HG03103 (cell line): ENCODE data around the gene SEC14L6.
"Not testable (repeated sequence)": the region's sequence is repeated elsewhere in the genome, so short reads cannot be mapped to it uniquely, and the experiment has no call there.

ENCODE experiments used
- ATAC-seq: cut with Tn5 transposase; IDR thresholded peaks from one replicate; pipeline ENCODE4 v1.9.1; 2021; ENCODE audit warnings: low read depth; ENCODE audit not compliant: unreplicated experiment

Gene SEC14L6

GRCh38 chr22:30541511-30541910 is 5.0 kb downstream of the SEC14L6 start:
- not testable (repeated sequence) for ATAC-seq

DNA sequence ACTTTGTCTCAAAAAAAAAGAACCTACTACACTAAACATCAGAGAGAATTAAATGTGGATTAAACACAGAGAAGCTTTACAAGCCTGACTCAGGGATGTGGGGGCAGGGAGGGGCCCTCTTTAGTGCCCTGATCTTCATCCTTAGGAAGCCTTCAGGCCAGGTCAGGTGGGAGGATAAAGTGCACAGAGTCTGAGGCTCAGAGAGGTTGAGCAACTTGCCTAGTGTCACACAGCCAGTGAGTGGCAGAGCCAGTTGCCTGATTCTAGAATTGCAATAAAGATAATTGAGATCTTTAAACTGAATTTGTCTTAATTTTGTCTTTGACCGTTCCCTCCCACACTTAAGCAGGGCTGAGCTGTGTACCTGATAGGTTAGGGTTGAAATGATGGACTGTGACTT is 7.2 kb downstream of the SEC14L6 start:
- no peak for ATAC-seq

GRCh38 chr22:30538280-30538679 is 8.3 kb downstream of the SEC14L6 start:
- no peak for ATAC-seq

- ATAC-seq, result no peak
Observed at GRCh38 chr22:30537083-30537731, 9.3 kb downstream of the SEC14L6 start.

DNA sequence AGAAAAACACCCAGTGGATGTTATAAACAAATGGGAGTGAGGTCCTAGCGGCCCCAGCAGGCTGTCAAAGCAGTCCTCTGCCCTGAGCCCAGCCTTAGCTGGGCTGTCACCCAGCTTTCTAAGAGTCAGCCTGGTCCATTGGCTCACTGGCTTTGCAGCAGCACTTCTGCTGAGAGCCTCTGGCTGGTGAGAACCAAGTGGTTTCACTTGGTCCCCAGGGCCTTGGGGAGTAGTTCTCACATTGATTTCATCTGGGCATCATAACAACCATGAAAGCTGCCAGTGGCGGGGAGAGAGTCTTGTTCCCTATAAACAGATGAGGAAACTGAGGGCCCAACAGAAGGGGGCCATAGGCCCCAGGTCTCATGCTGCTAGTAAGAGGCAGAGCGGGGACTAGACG is 11.4 kb downstream of the SEC14L6 start:
- ATAC-seq, result no peak

DNA sequence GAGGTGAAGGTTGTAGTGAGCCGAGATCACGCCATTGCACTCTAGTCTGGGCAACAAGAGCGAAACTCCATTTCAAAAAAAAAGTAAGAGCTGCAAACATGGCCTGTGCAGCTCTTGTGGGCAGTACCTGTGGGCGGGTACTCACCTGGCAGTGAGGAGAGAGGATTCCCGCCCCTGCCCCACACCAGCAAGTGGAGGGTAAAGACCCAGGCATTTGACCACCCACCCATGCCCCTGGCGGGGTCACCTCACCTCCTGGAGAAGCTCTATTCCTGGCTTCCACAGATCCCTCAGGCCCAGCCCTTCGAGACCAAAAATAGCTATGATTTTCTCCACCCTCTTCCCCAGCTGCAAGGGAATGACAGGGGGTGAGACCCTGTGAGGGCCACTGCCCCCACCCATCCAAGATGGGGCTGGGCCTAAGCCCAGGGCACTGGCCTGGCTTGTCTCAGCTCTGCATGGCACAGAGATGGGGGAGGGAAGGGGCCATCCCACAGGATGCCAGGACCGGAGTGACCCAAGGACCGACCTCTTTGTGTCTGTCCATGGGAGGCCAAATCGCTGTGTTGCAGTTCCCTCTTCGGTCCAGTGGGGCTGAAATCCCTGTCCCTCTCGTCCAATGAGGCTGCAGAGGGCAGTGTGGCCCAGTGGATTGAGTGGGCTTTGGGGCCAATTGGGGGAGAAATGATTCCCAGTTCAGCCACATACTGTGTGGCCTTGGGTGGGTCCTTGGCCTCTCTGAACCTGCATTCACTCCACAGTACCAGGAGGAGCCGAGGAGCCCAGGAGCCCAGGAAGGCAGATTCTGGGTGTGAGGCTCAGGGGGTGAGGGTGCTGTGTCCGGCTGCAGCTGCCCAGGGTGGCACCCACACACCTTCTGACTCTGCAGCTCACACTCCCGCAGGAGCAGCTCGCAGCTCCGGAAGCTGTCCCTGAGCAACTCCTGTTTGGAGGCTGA is 14.6 kb downstream of the SEC14L6 start:
- ATAC-seq, result no peak

GRCh38 chr22:30526656-30527055 is 19.9 kb downstream of the SEC14L6 start:
- ATAC-seq, result no peak

DNA sequence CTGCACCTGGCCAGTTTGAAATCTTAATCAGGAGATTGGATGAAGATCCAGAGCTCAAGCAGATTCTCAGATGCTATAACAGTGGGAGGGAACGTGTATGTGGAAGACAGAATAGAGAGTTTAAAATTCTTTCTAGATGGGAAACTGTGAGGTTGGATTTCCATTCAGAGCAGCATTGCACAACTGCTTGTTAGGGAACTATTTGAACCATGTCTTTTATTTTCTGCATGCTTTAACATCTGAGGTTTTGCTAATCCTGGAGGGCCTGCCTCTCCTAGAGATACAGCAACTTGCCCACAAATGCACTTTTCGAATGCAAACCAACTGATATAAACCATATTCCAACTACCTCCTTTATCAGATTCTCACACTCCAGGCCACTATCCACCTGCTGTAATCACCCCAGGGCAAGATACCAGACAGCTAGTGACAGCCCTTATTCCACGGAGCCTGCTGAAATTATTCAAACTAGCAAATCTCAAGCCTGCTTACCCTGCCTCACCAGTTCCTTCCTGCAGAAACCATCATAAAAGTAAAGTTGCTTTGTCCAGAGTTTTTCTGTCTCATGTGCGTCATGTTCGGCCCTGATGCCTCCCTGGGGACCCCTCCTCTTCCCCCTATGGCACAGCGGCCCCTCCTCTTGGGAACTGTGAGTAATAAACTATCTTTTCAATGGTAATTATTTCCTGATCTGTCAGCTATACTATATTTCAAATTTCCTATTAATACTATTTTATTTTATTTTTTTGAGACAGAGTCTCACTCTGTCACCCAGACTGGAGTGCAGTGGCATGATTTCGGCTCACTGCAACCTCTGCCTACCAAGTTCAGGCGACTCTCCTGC is 22.7 kb downstream of the SEC14L6 start:
- no peak for ATAC-seq

DNA sequence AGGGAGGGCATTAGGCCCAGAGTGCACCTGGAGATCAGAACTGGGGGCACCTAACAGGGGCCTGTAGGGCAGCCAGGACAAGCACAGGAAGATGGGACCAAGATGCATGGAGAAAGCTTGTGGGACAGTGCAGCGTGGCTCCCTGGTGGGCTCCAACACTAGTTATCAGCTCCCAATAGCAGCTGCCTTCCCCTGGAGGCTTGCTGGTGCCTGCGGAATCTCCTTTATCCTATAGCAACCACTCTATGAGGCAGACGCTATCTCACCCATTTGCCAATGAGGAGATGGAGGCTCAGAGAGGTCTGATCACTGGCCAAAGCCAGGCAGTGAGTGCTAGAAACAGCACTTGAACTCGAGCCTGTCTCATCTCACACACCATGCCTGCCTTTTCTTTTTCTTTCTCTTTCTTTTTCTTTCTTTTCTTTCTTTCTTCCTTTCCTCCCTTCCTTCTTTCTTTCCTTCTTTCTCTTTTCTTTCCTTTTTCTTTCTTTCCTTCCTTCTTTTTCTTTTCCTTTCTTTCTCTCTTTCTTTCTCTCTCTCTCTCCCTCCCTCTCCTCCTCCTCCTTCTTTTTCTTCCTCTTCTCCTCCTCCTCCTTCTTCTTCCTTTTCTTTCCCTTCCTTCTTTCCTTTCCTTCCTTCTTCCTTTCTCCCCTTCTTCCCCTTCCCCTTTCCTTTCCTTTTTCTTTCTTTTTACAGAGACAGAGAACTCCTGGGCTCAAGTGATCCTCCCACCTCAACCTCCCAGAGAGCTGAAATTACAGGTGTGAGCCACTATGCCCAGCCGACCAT is 25.0 kb downstream of the SEC14L6 start:
- no peak for ATAC-seq

DNA sequence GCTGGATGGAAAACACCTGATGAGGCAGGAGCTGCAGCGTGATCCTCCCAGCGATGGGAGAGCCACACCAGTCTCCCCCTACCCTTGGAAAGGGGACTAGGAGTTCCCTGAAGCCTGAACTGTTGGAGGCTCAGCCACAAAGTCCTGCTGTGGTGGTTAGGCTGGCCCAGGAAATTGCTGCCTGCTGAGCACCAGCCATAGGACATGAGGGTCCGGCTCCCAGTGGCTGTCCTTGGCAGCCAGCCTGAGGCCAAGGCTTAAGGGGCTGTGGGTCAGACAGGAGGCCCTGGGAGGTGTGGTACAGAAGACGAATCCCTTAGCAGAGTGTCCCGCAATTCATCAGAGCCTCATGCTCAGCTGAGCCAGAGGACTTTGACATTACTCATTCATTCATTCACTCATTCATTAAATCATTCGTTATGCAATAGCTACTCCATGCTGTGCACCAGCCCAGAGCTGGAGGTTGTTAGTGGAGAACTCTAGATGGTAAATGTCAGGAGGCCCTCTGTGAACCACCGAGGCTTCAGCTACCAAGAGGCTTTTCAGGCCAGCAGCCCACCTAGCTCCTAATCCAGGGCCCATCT is 26.6 kb downstream of the SEC14L6 start:
- ATAC-seq, result no peak

DNA sequence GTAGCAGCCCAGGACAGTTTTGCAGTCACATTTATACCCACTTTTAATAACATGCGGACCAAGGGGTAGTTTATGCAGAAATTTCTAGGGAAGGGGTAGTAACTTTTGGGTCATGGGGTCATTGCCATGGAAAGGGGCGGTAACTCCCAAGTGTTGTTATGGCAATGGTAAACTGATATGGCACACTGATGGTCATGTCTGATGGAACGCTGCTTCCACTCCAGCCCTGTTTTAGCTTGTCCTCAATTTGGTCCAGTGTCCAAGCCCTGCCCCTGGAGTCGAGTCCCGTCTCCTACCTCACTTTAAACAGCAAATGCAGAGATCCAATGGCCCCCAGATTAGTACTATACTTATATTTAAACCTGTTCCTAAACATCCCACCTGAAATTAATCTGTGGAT is 29.8 kb downstream of the SEC14L6 start:
- ATAC-seq, result no peak

- no peak for ATAC-seq
Observed at GRCh38 chr22:30516273-30516672, 30.3 kb downstream of the SEC14L6 start.

GRCh38 chr22:30514252-30514651 is 32.3 kb downstream of the SEC14L6 start:
- ATAC-seq, result no peak

GRCh38 chr22:30513462-30513861 is 33.1 kb downstream of the SEC14L6 start:
- ATAC-seq, result no peak

- no peak for ATAC-seq
Observed at GRCh38 chr22:30511911-30512310, 34.6 kb downstream of the SEC14L6 start.

DNA sequence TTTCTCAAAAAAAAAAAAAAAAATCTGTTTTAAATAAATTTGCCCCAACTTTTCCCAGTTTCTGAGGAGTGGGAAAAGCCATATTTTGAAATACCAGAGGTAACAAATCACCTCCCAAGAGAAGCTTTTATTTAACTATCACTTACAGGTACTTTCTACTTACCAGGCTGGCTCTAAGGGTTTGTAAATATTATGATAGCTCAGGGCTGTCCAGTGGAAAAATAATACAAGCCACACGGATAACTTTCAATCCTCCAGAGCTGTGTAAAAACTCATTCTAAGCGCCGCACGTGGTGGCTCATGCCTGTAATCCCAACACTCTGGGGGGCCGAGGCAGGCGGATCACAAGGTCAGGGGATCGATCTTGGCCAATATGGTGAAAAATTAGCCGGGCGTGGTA is 35.4 kb downstream of the SEC14L6 start:
- ATAC-seq, result no peak

GRCh38 chr22:30508216-30508615 is 38.3 kb downstream of the SEC14L6 start:
- no peak for ATAC-seq

DNA sequence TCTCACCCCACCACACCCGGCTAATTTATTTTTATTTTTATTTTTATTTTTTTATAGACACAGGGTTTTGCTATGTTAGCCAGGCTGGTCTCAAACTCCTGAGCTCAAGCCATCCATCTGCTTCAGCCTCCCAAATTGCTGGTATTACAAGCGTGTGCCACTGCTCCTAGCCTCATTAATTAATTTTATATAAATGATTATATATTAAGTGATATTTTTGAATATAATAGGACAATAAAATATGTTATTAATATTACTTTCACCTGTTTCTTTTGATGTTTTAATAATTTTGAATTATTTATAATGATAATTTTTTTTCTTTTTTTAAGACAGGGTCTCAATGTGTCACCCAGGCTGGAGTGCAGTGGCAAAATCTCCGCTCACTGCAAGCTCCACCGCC is 38.9 kb downstream of the SEC14L6 start:
- no peak for ATAC-seq

DNA sequence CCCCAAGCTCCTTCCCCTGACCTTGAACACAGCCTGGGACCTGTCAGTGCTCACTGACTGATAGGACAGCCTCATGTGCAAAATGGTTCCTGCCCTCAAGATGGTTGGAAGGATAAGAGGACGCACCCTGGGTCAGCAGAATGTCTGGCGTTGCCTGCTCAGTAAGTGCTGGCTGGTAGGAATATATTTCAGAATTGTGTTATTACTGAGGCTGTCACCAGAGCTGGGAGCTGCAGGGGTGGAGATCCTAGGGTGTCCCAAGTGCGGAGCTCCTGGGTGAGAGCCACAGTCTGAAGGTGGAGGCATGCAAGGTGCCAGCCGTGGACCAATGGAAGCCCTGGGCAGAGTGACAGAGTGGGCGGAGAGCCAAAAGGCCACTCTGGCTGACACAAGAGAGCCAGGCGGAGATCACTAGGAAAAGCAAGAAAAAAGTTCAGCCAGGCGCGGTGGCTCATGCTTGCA is 40.0 kb downstream of the SEC14L6 start:
- ATAC-seq, result no peak

GRCh38 chr22:30503551-30503950 is 43.0 kb downstream of the SEC14L6 start:
- ATAC-seq, result no peak
